UCSD-AML1 (cell line): Measurements from ENCODE around the gene DDX27.
"Not testable (repeated sequence)": the region's sequence is repeated elsewhere in the genome, so short reads cannot be mapped to it uniquely, and the experiment has no call there.

Experiments used
- DNase-seq: peaks from one replicate; lab custom pipeline; 2025; ENCODE audit not compliant: unreplicated experiment; lab: John Stamatoyannopoulos, UW

DDX27 gene

DNA sequence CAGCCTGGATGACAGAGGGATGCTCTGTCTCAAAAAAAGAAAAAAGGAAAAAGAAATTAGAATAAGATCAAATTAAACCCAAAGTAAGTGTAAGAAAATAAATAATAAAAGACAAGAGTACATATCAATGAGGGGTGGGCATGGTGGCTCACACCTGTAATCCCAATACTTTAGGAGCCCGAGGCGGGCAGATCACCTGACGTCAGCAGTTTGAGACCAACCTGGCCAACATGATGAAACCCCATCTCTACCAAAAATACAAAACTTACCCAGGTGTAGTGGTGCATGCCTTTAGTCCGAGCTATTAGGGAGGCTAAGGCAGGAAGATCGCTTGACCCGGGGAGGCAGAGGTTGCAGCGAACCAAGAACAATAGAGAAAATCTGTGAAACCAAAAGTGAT lies 16.2 kb upstream of the DDX27 start:
- no peak for DNase-seq

DNA sequence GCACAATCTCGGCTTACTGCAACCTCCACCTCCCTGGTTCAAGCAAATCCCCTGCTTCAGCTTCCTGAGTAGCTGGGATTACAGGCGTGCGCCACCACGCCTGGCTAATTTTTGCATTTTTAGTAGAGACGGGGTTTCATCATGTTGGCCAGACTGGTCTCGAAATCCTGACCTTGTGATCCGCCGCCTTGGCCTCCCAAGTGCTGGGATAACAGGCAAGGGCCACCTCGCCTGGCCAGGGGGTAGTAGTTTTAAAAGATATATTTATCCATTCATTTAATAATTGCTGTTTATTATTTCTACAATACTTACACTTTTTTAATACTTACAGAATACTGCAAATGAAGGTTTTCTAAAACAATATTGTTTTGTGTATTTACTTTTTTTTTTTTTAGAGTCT lies 15.5 kb upstream of the DDX27 start:
- DNase-seq = no peak

DNA sequence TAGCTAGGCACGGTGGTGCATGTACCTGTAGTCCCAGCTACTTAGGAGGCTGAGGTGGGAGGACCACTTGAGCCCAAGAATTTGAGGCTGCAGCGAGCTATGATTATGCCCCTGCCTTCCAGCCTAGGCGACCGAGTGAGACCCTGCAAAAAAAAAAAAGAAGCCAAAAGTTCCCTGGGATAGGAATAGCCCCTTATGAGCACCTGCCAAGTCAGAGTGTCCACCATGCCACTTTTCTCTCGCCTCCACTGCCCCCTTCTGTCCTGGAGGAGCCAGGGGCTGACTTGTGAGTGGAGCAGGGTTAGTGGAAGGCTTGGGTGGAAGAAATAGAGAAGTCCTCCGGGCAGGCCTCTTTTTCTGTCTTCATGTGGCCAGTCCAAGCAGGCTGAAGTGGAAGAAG lies 12.1 kb upstream of the DDX27 start:
- DNase-seq = no peak

DNA sequence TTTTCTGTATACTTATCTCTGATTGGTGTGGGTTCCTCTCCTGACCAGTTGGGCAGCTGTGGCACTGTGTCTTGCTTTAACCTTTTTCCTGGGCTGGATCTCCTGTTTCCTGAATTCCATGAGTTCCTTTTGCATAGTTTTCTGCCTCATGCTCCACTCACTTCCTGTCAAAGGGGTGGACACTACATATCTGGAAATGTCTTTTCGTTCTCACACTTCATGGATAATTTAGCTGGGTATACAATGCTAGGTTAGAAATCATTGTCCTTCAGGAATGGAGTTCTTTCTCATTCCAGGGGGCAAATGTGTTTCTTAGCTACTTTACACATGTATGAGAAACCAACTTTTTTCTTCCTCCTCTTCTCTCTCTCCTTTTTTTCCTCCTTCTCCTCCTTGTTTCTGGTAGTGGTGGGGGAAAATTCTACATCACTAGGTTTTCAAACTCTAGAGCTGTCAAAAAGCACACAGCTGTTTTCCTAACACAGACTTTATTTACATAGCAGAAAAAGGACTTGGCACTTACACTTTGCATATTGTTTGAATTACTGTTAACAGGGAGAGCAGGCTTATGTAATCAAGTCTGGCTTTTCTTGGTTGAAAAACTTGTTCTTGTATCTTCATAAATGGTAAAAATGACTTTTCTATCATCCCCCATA lies 9.0 kb upstream of the DDX27 start:
- no peak for DNase-seq

DNA sequence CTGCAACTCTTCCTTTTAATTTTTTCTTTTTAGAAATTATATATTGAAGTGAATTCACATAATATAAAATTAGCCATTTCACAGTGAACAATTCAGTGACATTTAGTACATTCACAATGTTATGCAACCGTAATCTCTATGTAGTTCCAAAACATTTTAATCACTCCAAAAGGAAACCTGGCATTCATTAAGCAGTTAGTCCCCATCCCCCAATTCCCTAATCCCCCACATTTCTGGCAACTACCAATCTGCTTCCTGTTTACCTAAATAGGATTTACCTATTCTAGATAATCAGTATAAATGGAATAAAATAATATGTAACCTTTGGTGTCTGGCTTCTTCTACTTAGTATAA lies 8.5 kb upstream of the DDX27 start:
- DNase-seq = no peak

DNA sequence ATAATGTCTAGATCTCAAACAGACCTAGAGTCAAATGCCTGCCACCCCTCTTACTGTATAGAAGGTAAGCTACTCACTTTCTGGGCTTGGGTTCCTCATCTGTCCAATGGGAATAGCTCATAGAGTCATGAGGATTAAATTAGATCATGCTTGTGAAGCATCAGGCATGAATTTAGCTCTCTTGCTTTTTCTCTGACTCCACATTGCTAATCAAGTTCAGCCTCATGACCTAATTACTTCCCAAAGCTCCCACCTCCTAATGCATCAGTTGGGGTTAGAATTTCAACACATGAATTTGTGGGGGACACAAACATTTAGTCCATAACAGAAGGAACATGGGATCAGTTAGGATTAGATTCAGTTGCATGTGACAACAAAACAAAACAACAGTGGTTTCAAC lies 4.6 kb upstream of the DDX27 start:
- no peak for DNase-seq

DNA sequence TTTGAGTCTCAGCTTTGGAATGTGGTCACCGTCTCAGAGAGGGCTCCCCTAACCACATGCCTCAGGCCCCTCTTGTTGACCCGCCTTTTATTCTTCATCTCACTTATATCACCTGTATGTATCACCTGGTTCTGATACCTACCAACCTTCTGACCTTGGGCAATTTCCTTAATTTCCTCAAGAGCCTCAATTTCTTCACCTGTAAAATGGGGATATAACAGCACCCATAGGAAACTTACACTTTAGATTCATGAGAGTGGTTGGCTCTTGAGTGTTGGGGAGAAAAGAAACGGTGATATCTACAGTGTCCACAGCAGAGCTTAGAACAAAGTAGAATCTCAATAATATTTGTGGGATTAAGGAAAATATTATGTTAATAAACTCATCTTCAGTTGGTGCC lies 4.0 kb upstream of the DDX27 start:
- no peak for DNase-seq

DNA sequence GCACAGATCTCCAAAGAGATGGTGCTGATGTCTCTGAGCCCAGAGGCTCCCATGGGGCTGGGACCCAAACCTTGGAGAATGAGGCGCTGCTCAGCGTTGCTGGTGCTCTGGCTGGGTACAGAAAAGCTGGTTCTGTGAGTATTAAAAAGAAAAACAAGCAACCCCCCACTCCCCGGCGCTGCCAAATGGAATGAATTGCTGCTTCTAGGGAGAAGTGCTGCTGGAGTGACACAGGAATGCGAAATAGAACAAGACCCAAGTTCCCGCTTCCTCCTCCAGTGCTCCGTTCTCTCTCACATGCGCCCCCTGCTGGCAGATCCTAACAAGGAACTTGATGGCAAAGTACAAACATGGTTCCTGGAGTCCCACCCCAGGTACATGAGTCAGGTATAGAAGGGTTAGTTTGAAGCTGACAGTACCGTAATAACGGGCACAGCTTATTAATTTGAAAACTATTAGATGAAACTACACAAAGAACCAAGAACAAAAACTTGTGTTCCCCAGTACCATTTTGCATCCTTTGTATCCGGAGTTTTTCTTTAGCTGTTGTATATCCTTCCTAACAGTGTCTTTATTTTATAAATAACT lies 2.1 kb upstream of the DDX27 start:
- DNase-seq = peak; percentile 86

DNA sequence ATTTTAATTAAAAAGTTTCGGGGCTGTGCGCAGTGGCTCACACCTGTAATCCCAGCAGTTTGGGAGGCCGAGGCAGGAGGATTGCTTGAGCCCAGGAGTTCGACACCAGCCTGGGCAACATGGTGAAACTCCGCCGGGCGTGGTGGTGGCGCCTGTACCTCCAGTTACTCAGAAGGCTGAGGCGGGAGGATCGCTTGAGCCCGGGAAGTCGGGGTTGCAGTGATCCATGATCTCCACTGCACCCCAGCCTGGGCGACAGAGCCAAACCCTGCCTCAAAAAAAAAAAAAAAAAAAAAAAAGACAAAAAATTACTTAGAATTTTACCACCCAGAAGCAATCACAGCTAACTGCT lies 501 bp upstream of the DDX27 start:
- not testable (repeated sequence) for DNase-seq

DNA sequence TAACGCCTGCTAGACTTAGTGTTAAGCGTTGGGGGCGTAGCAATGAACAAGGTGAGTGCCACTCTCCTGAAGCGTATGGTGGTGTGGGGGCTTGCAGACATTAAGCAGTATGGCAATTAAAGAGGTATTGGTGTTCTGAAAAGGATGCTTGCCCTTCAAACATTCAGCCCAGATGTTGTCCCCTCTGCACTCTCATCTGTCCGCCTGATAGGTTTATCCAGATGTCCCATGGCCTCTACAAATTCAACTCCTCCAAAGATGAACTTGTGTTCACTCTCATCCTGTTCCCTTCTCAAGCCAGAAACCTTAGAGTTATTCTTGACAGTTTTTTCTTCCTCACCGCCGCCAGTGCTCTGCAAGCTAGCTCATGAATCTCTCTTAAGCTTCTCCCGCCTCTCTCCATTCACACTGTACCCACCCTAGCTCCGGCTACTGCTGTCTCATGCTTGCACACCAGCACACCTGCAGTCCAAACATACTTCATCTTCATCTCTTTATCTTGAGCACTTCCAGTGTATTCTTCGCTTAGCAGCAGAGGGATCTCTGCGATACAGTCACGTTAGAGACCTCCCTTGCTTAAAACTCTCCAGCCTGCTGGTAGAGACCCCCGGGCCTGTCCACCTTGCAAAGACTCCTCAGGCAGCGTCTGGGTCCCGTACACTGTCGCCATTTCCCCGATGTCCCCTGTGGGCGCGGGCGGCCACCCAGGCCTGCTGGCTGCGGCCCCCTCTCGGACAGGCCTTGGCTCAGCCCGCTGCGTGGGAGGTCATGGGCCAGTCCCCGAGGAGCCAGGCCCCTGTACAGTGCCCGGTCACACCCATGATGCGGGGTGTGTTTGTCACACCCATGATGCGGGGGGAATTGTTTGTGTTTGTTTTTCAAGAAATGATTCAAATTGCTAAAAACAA lies 962 bp downstream of the DDX27 start:
- no peak for DNase-seq

DNA sequence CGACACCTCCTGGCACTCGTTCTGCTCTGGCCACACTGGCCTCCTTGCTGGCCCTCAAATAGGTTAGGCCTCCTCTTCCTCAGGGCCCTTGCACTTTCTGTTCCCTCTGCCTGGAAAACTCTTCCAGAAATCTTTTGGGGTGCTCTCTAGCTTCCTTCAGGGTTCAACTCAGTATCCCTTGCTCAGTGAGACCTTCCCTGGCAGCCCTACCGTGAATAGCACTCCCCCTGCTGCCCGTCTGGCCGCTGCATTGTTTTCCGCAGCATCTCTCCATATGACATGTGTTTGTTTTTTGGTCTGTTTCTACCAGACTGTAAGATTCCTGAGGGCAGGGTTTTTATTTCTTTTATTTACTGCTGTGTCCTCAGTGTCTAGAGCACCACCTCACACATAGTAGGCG lies 6.7 kb downstream of the DDX27 start:
- no peak for DNase-seq

DNA sequence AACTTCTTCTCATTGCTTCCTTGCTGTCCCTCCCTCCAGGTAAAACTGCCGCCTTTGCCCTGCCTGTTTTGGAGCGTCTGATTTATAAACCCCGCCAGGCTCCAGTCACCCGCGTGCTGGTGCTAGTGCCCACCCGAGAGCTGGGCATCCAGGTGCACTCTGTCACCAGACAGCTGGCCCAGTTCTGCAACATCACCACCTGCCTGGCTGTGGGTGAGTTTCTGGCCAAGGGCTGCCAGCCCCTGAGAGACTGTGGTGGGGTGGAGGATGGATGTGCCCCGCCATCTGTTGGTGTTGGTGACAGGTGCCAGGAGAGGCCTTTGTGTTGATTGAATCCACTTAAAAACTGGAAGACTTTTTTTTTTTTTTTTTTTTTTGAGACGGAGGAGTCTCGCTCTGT lies 9.5 kb downstream of the DDX27 start:
- no peak for DNase-seq

DNA sequence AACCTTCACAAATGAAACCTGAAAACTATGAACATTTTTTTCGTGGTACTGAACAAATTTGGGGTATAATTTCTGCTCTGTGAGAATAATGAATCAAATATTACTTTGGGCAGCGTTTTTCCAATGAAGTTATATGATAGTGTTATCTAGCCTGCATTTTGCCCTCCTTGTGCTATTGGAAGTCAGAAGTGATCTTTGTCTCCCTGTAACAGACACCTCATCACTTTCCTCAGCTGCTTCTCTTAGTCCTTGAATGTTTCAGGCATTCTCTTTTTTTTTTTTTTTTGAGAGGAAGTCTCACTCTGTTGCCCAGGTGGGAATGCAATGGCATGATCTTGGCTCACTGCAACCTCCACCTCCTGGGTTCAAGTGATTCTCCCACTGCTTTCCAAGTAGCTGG lies 10.2 kb downstream of the DDX27 start:
- no peak for DNase-seq

DNA sequence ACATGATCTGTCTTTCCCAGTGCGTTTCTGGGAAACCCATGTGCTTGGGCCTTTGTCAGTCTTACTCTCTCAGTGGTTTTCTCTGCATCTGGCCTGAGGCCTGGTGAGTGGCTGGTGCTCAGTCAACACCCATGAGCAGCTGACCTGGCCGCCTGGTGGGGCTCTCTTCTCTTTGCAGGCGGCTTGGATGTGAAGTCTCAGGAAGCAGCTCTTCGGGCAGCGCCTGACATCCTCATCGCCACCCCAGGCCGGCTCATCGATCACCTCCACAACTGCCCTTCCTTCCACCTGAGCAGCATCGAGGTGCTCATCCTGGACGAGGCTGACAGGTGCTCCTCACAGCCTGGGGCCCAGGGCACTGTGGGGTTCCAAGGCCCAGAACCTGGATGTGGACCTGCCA lies 10.8 kb downstream of the DDX27 start:
- DNase-seq = no peak

DNA sequence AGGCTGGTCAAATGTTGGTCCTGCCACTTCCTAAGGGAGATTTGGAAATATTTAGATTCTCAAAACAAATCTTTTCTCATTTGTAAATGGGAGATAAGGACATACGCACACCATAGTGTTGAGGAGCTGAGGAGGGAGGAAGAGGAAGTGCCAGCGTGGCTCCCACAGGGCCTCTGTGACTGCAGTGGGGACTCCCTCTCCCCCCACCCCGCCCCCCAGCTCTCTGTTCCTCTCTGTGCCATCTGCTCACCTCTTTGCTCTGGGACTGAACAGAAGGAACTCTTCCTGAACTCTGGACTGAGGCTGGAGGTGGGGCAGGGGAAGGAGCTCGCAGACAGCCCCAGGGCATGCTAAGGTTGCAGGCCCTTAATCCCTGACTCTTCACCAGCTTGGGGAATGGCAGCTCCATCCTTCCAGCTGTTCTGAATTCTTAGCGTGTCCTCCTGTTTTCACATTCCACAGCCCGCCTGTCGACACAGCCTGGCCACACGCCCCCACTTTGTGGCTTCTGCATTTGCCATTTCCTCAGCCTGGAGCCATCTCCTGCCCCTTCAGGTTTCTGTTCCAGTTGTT lies 11.4 kb downstream of the DDX27 start:
- peak; percentile 46 for DNase-seq

DNA sequence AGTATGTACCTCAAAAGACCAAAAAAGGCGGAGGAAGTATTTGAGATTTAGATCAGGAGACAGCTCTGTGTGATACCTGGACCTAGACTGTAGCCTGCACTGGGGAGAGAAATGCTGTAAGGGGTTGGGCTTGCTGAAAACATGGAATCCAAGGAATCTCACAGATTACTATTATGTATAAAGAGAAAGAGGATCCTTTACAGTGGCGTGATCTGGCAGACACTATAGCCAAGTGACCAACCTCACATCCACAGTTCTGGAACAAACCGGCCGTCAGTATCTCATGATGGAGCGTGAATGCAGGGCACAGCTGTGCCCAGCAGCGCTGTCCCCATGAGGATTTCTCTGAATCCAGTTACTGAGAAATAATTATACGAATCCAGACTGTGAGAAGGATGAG lies 12.3 kb downstream of the DDX27 start:
- DNase-seq = no peak

DNA sequence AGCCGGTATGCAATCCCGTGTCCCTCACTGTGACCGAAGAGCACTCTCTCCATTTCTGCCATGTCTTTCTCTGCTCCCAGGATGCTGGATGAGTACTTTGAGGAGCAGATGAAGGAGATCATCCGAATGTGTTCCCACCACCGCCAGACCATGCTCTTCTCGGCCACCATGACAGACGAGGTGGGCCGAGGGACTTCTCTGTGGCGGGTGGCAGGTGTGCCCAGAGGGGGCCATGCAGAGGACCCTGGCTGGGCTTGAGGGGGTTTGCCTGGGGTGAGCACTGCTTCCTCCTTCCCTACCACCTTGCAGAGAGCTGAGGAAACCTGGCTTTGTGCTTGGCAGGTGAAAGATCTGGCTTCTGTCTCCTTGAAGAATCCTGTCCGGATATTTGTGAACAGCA lies 14.0 kb downstream of the DDX27 start:
- DNase-seq = no peak

DNA sequence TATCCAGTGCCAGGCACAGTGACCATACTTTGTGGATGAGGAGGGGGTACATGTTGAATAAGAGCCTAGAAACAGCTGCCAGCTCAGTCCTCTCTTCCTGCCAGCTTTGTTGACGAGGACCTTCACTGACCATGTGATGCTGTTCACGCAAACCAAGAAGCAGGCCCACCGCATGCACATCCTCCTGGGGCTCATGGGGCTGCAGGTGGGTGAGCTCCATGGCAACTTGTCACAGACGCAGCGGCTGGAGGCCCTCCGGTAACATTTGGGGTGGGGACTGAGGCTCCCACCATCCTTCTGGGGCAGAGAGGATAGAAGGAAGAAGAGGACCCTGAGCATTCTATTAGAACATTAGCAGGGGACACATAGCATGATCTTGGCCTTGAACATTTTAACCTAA lies 15.6 kb downstream of the DDX27 start:
- DNase-seq = no peak

DNA sequence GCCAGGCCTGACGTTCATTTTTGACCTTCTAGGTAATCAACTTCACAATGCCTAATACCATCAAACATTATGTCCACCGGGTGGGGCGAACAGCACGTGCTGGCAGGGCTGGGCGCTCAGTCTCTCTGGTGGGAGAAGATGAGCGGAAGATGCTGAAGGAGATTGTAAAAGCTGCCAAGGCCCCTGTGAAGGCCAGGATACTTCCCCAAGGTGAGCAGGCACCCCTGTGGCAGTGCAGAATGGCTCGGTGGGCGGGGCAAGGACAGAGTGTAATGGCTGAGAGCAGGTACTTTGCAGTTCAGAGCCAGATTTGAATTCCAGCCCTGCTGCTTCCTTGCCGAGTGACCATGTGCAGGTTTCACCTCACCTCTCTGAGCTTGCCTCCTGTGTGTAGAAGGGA lies 17.1 kb downstream of the DDX27 start:
- DNase-seq = no peak

DNA sequence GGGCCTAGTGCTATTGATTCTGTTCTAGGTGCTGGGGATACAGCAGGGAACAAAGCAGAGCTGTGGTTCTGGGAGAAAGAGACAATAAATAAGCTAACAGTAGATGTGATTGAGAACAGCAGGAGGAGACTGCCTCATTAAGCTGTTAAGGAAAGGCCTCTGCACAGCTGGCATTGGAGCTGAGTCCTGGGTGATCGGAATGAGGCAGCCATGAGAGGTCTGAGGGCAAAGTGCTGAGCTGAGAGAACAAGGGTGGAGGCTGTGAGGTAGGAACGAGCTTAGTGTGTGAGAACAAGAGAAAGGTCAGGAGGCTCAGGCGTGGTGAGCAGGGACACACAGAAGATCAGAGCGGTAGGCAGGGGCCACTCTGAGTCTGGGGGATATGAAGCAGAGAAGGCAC lies 18.3 kb downstream of the DDX27 start:
- DNase-seq = no peak

DNA sequence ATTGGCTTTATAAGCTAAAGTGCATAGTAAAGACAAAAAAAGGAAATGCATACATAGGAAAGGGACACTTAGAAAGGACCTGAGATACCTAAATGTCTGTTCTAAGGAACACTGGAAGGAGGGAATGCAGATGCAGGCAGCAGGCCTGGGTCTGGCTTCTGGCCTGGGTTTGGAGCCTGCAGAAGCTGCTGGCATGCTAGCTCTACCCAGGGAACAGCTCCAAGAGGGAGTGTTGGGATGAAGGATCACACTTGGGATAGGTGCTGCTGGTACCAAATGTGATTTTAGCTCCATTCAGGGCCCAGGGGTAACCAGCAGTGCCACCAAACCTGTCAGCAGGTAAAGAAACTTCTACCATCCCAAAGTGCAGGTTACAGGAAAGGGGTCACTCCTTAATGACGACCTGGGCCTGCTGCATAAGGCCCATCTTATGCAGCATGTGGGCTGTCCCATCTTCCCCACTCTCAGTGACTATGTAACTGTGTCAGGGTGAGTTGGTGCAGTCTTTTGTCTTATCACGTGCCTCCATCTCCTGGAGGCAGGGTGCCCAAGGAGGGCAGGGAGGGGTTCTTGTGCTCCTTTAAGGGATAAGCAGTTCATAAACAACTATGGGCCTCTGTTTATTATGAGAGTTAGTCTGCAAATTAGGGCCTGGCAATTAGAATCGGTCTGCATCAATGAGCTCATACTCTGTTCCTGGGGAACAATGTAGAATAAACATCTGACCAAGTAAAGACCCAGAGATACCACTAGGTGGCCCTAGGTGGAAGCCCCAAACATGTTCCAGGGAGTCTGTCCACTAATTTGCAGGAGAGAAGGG lies 26.9 kb downstream of the DDX27 start:
- DNase-seq = no peak
